K562 (cell line): ENCODE results near the gene KLK3. TPM values are rescaled to one million over a fixed set of nuclear protein-coding genes. Genes with fewer than 3 reads are reported as not detected.

Experiments
- ATAC-seq: fragments of 200-7000 bp; cut with Tn5 transposase; 3 replicates; pipeline ENCODE4 v1.9.1; 2020; ENCODE audit warnings: moderate library complexity
- BruUV-seq: library from RNA; stranded (reverse); fragments of 400-500 nt; replicated peaks from 2 replicates; lab custom pipeline; 2021; lab: Mats Ljungman, UMichigan
- CTCF ChIA-PET: fragments of 300-600 bp; formaldehyde crosslinking; extraction: SDS; loops from one replicate; lab custom pipeline; 2021; ENCODE audit warnings: low intra/inter-chr PET ratio; lab: Yijun Ruan, JAX
- POLR2A ChIA-PET: fragments of 300-600, 350-650 bp; sonication (Branson Sonifier 250); formaldehyde crosslinking; extraction: SDS; loops from one replicate; lab custom pipeline; 2021; ENCODE audit warnings: antibody characterized with exemption, inconsistent platforms; lab: Yijun Ruan, JAX
- DNase-seq, 4 experiments: peaks; one replicate each; pipeline versions ENCODE4 v3.0.0 to v3.0.0-alpha.2; 2011 to 2018; ENCODE audit warnings: low spot score in 3 of 4, mixed read lengths in 3 of 4; ENCODE audit errors: extremely low read depth in 1 of 4
- FAIRE-seq: peaks from 2 replicates; lab custom pipeline; 2011; peaks lifted over from hg19 to GRCh38; lab: Jason Lieb, UNC
- H2AFZ ChIP-seq: 2 replicates; pipeline ENCODE4 v1.6.0; 2011; ENCODE audit warnings: low read depth, low read length, control low read depth, inconsistent platforms
- H3K27ac ChIP-seq: fragments of 200-600 bp; 3 replicates; pipeline ENCODE4 v1.8.0; 2011; ENCODE audit warnings: low read depth, mild to moderate bottlenecking, control low read depth, inconsistent platforms, low read length, moderate library complexity, mixed read lengths; ENCODE audit errors: extremely low read depth
- H3K27me3 ChIP-seq, 2 experiments: fragments of 300-600 bp in 1 of 2; 2 replicates in 1 of 2; 3 replicates in 1 of 2; pipeline versions ENCODE4 v1.6.0 to v1.8.0; 2011; ENCODE audit warnings: inconsistent platforms in 2 of 2, low read length in 2 of 2, mild to moderate bottlenecking in 1 of 2, mixed read lengths in 1 of 2, moderate library complexity in 1 of 2; ENCODE audit not compliant: control insufficient read depth in 2 of 2, insufficient read depth in 2 of 2
- H3K36me3 ChIP-seq: fragments of 300-600 bp; 3 replicates; pipeline ENCODE4 v1.8.0; 2011; ENCODE audit warnings: mild to moderate bottlenecking, low read length, inconsistent platforms; ENCODE audit not compliant: control insufficient read depth, insufficient read depth
- H3K4me1 ChIP-seq, 2 experiments: fragments of 200-600 bp in 1 of 2; replicated peaks in 1 of 2; 2 replicates in 1 of 2; 3 replicates in 1 of 2; pipeline versions ENCODE4 v1.5.1 to v1.8.0; 2011; ENCODE audit warnings: inconsistent platforms in 2 of 2, low read length in 2 of 2, mild to moderate bottlenecking in 1 of 2, mixed read lengths in 1 of 2, moderate library complexity in 1 of 2; ENCODE audit not compliant: control insufficient read depth in 2 of 2, insufficient read depth in 2 of 2
- H3K4me2 ChIP-seq: 2 replicates; pipeline ENCODE4 v1.6.1; 2011; ENCODE audit warnings: low read length, control low read depth, inconsistent platforms, mixed read lengths; ENCODE audit not compliant: insufficient read depth
- H3K4me3 ChIP-seq: fragments of 200-600 bp; sonication (generic), shearing (Covaris generic); 2 replicates; pipeline ENCODE4 v1.5.1; 2016; ENCODE audit warnings: control low read depth, inconsistent platforms
- H3K79me2 ChIP-seq: fragments of 200-600 bp; 3 replicates; pipeline ENCODE4 v1.8.0; 2011; ENCODE audit warnings: low read length, inconsistent platforms; ENCODE audit not compliant: control insufficient read depth, insufficient read depth
- H3K9ac ChIP-seq, 2 experiments: 2 replicates each; pipeline versions ENCODE4 v1.6.0 to v1.6.1; 2011; ENCODE audit warnings: low read depth in 2 of 2, low read length in 2 of 2, control low read depth in 1 of 2, inconsistent platforms in 1 of 2, mild to moderate bottlenecking in 1 of 2, mixed read lengths in 1 of 2; ENCODE audit not compliant: insufficient read depth in 1 of 2
- H3K9me1 ChIP-seq: one replicate; pipeline ENCODE4 v1.6.0; 2011; ENCODE audit warnings: inconsistent platforms, mild to moderate bottlenecking, low read length, moderate library complexity; ENCODE audit not compliant: control insufficient read depth, insufficient read depth
- H3K9me3 ChIP-seq: replicated peaks from 2 replicates; pipeline ENCODE4 v1.5.1; 2011; ENCODE audit warnings: low read depth, low read length, inconsistent platforms; ENCODE audit not compliant: control insufficient read depth, insufficient read depth
- H4K20me1 ChIP-seq: replicated peaks from 2 replicates; pipeline ENCODE4 v1.6.1; 2011; ENCODE audit warnings: low read length, inconsistent platforms, mixed read lengths; ENCODE audit not compliant: control insufficient read depth, insufficient read depth
- BCOR ChIP-seq: fragments of 450-650 bp; IDR thresholded peaks from 2 replicates; pipeline ENCODE4 v1.6.1; 2016
- CCNT2 ChIP-seq: IDR thresholded peaks from 2 replicates; pipeline ENCODE4 v1.6.1; 2011; ENCODE audit warnings: borderline replicate concordance, low read depth, mild to moderate bottlenecking, moderate library complexity, mixed read lengths, low read length; ENCODE audit not compliant: insufficient read length; ENCODE audit errors: extremely low read depth
- FOXA1 ChIP-seq: fragments of 450-650 bp; IDR thresholded peaks from 2 replicates; pipeline ENCODE4 v1.6.1; 2016; ENCODE audit warnings: mild to moderate bottlenecking, borderline replicate concordance
- HINFP ChIP-seq: fragments of 450-650 bp; conservative IDR thresholded peaks from 2 replicates; pipeline ENCODE4 v1.6.1; 2016; ENCODE audit warnings: missing genetic modification characterization, low read depth, mild to moderate bottlenecking, control low read depth, missing compliant biosample characterization
- ILK ChIP-seq: fragments of 450-650 bp; IDR thresholded peaks from 2 replicates; pipeline ENCODE4 v1.6.1; 2016; ENCODE audit warnings: missing genetic modification characterization, low read depth, mild to moderate bottlenecking, missing compliant biosample characterization, moderate library complexity, borderline replicate concordance
- KDM1A ChIP-seq, 2 experiments: fragments of 450-650 bp; IDR thresholded peaks; 2 replicates each; pipeline ENCODE4 v1.6.1; 2016; ENCODE audit warnings: mild to moderate bottlenecking in 2 of 2
- NFE2 ChIP-seq: IDR thresholded peaks from 2 replicates; pipeline ENCODE4 v1.6.1; 2014; ENCODE audit warnings: antibody characterized with exemption, low read depth
- NFIX ChIP-seq: fragments of 250-450 bp; sonication (Bioruptor Pico); IDR thresholded peaks from 2 replicates; pipeline ENCODE4 v1.4.0; 2020; ENCODE audit warnings: low read depth, mild to moderate bottlenecking, moderate library complexity
- NFRKB ChIP-seq: fragments of 450-650 bp; IDR thresholded peaks from 2 replicates; pipeline ENCODE4 v1.6.1; 2016; ENCODE audit warnings: low read depth
- NFXL1 ChIP-seq: fragments of 450-650 bp; formaldehyde crosslinking; IDR thresholded peaks from 2 replicates; pipeline ENCODE4 v1.4.0; 2021; ENCODE audit warnings: mild to moderate bottlenecking
- PATZ1 ChIP-seq: fragments of 250-450 bp; sonication (Bioruptor Pico); IDR thresholded peaks from 2 replicates; pipeline ENCODE4 v1.5.0; 2020; ENCODE audit warnings: mild to moderate bottlenecking, borderline replicate concordance
- PRDM10 ChIP-seq: fragments of 450-650 bp; IDR thresholded peaks from 2 replicates; pipeline ENCODE4 v1.6.1; 2018; ENCODE audit not compliant: partially characterized antibody
- PREB ChIP-seq: sonication (generic); formaldehyde crosslinking; IDR thresholded peaks from 2 replicates; pipeline ENCODE4 v1.8.1; 2023; ENCODE audit warnings: mild to moderate bottlenecking, missing genetic modification reagents
- PRPF4 ChIP-seq: fragments of 200-400 bp; formaldehyde crosslinking; IDR thresholded peaks from one replicate; pipeline ENCODE4 v1.6.1; 2017; ENCODE audit warnings: low read length, low read depth, mild to moderate bottlenecking; ENCODE audit not compliant: insufficient read depth, poor library complexity, severe bottlenecking
- ZC3H4 ChIP-seq: sonication (generic); formaldehyde crosslinking; IDR thresholded peaks from 2 replicates; pipeline ENCODE4 v1.9.0; 2021; ENCODE audit warnings: missing genetic modification reagents, borderline replicate concordance
- WGBS: fragments of 100-300 bp; shearing (Covaris generic); methylation state at CpG from one replicate; pipeline ENCODE4 v1.1.6; 2016; ENCODE audit warnings: low coverage, mixed read lengths; ENCODE audit not compliant: insufficient coverage; ENCODE audit errors: missing lambda C conversion rate; 5-methylcytosine and 5-hydroxymethylcytosine counted together
- in situ Hi-C: fragments of 300-500 bp; cut with MboI; formaldehyde crosslinking; loops from 4 replicates; pipeline ENCODE4 v1.15.0; 2018; ENCODE audit warnings: inconsistent platforms, mixed read lengths
- intact Hi-C: fragments of 100-400 bp; cut with micrococcal nuclease; formaldehyde crosslinking; loops from 2 replicates; pipeline ENCODE4 v1.14.2; 2022
- polyA plus RNA-seq, 8 experiments: library from polyadenylated mRNA; depleted of rRNA in 4 of 8; stranded (reverse) in 5 of 8; unstranded in 3 of 8; fragments of >200 nt; fragmentation: Nextera tagmentation in 2 of 8; fragmentation: Illumina TruSeq in 1 of 8; extraction: Ambion mirVana in 2 of 8; extraction: Trizol in 1 of 8; gene quantifications; 2 replicates each; pipeline versions ENCODE4 v1.2.1 to v1.2.3, GENCODE V29; 2011 to 2014; ENCODE audit warnings: inconsistent platforms in 1 of 8, missing spikeins in 1 of 8
- total RNA-seq, 7 experiments: library from RNA; depleted of rRNA in 6 of 7; stranded (reverse); fragments of >200 nt in 6 of 7; fragmentation: Illumina TruSeq in 2 of 7; extraction: Trizol in 2 of 7; gene quantifications; 2 replicates each; pipeline versions ENCODE4 v1.2.1 to v1.2.3, GENCODE V29; 2011 to 2021; ENCODE audit warnings: low replicate concordance in 1 of 7

The KLK3 gene
- total and polyA plus RNA-seq, 9 of the 15 experiments (the other 6 are each of a cell fraction or from before 2014, with no cell fraction given) = not detected

- no peak overlapping the region for H3K4me3 ChIP-seq
- 0% methylated on average over 1 of the region's 5 CpGs for WGBS
- H3K9ac ChIP-seq = no peak overlapping the region
- FAIRE-seq (no peak), DNase-seq (no peak), ATAC-seq (no peak)
- no peaks in the 10 kb centered on the region for H3K9me3 ChIP-seq
- H2AFZ ChIP-seq = no peak overlapping the region
- no TSS peak for BruUV-seq
- H3K9me1 ChIP-seq = no peaks in the 10 kb centered on the region
- no peaks in the 10 kb centered on the region for H3K79me2 ChIP-seq
- CTCF ChIA-PET = no interaction called here
- POLR2A ChIA-PET = no interaction called here
- peaks cover 0 to 2% of the 10 kb centered on the region in 2 experiments; a peak in 1 of 5 replicates for H3K4me1 ChIP-seq
- H3K27ac ChIP-seq = no peak overlapping the region
- in situ Hi-C loops = no loop called here
- intact Hi-C loops = no loop called here
- peaks cover 0 to 28% of the 10 kb centered on the region in 2 experiments; a peak in 2 of 5 replicates for H3K27me3 ChIP-seq
- no peaks in the 10 kb centered on the region for H3K36me3 ChIP-seq
- no peaks in the 10 kb centered on the region for H4K20me1 ChIP-seq
- H3K4me2 ChIP-seq = no peak overlapping the region
- no peak for TF ChIP-seq ILK (tag)
- TF ChIP-seq HINFP (tag) = no peak
- no peak for TF ChIP-seq NFXL1
- TF ChIP-seq FOXA1 = no peak
- TF ChIP-seq PREB (CRISPR knock-in tag) = no peak
- no peak for TF ChIP-seq KDM1A (IDR thresholded peaks at IDR 0.05)
- TF ChIP-seq NFE2 = no peak
- no peak for TF ChIP-seq BCOR
- no peak for TF ChIP-seq CCNT2
- TF ChIP-seq NFRKB = no peak
- no peak for TF ChIP-seq PATZ1 (CRISPR knock-in tag)
- no peak for TF ChIP-seq ZC3H4 (CRISPR knock-in tag)
- TF ChIP-seq NFIX = no peak
- no peak for TF ChIP-seq PRPF4
- TF ChIP-seq PRDM10 = no peak
These were observed 36.5 kb downstream of the KLK3 start for GRCh38 chr19:50891253-50891625.
